HG03280 (cell line): ENCODE measurements around the gene FIG4.
A peak's percentile ranks its signal among the peaks of the same experiment; 100 is the strongest.
"Not testable (repeated sequence)": the region's sequence is repeated elsewhere in the genome, so short reads cannot be mapped to it uniquely, and the experiment has no call there.

Experiments
- ATAC-seq: cut with Tn5 transposase; IDR thresholded peaks from one replicate; pipeline ENCODE4 v1.9.1; 2021; ENCODE audit warnings: mild to moderate bottlenecking, moderate library complexity; ENCODE audit not compliant: unreplicated experiment

The FIG4 gene

DNA sequence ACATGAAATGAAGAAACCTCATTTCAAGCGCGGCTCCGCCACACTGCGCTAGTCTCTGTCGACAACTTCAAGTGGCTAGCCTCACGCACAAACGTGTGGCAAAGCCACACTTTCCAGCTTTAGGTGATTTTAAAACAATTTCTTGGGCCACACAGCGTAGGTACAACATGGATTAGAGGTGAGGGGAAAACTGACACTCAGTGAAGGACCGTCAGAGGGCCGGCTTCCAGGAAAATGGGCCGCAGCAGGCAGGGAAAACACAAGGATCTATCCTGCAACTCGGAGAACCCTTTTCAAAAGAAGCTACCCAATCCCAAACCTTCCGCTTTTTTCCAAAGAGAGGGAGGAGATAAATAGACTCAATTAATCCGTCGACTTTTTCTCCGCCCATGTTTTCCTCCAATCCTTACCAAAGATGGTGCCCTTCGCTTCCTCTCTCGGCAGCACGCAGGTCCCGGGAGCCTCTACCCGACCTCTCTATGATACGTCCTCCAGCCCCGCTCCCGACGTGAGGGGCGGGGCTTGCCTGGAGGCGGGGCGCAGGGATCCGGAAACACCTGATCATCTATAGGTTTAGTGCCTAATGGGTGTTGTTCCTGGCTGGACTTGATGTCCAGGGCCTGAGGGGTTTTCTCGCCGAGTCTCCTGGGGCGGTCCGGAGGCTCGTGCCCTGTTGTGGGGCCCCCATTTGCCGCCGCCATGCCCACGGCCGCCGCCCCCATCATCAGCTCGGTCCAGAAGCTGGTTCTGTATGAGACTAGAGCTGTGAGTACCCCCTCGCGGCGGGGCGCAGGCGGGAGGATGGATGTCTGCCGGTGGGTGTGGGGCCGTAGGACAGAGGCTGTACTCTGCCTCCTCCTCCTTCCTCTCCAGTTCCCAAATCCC, at the start of gene FIG4, which contains the start of gene AK9:
TSS of gene FIG4 (plus strand) at position 560 of the 885 bp plus-strand sequence. CDS start at position 700, 140 bp downstream.
TSS of gene AK9 (minus strand) at position 466 of the 885 bp plus-strand sequence. CDS start 15,457 bp downstream, outside the sequence.
- peak; percentile 91 for ATAC-seq

GRCh38 chr6:109644131-109644530, 47.0 kb upstream of the FIG4 start:
- ATAC-seq, result no peak

DNA sequence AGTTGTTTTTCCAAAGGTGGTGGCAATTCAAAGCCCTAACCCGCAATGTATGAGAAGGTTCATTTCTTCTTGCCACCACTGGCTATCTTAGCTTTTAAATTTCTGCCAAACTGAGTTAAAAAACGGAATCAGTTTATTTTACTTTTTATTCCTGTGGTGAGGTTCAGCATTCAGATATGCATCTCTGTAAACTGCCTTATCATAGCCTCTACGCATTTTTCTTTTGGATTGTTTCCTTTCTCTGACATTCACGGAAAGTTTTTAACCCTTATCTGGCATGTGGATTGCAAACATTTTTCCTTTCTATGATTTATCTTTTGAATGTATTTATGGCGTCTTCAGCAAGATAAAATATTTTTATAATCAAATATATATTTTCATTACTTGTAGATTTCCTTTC, 37.8 kb upstream of the FIG4 start:
- ATAC-seq, result no peak

- no peak for ATAC-seq
Observed at GRCh38 chr6:109655761-109656262, 35.3 kb upstream of the FIG4 start.

DNA sequence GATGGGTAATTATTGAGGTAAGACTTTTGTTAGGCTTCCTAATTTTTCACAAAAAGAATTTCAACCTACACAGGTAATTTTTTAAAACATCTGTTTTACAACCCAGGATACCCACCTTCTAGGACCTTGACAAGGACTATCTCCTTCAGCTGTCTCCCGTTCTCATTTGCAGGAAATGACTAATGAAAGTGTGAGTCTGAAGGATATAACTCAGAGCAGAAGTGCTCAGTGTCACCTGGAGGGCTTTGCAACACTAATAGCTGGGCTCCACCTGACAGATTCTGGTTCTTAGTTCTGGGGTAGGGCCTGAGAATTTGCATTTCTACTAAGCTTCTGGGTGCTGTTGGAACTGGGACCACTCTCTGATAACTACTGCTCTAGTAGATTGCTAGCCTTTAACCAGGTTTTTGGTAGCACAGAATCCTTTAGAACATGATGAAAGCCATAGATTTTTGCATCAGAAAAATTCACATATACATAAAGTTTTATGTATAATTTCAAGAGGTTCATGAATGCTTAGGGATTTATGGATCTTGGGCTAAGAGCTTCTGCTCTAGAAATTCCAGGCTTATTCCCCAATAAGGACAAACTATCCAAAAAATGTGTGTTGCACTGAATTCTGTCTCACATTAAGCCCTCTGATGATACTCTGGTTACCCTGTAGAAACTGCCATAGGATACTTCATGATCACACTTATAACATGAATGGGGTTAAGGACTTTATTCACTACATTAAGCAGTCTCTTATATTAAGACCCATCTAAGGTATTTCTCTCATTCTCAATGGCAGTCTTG, 30.4 kb upstream of the FIG4 start:
- ATAC-seq, result no peak

DNA sequence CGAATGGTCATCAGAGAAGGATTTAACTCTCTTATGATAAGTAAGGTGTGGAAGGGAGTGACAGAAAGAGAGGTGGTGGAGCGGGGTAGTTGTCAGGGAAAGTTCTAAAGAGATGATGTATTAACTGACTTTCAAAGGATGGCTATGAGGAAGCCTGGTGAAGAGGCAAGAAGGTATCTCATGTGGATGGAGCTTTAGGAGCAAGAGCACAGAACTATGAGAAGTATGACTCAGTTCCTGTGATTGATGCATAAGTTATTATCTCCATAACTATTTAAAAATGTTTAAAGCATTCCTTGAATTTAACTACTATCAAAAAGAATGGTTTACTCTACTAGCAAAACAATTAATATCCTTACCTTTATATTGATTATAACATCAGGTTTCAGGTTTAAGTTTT, 28.9 kb upstream of the FIG4 start:
- ATAC-seq, result no peak

DNA sequence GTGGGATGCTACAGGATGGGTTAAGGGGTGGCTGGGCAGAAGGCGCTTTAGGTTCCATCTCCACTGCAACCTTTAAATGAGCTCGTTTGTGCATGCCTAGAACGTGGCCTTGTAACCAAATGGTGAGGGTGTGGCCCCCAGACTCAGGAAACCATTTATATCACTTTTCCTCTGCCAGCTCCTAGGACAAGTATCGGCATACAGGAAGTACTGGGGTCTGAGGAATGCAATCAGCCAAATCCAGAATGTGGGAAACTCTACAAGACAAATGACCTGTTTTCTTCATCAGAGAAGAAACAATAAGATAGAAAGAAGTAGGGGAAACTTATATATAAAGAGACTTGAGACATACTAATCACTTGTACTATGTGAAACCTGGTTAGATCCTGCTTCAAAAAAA, 21.3 kb upstream of the FIG4 start:
- no peak for ATAC-seq

DNA sequence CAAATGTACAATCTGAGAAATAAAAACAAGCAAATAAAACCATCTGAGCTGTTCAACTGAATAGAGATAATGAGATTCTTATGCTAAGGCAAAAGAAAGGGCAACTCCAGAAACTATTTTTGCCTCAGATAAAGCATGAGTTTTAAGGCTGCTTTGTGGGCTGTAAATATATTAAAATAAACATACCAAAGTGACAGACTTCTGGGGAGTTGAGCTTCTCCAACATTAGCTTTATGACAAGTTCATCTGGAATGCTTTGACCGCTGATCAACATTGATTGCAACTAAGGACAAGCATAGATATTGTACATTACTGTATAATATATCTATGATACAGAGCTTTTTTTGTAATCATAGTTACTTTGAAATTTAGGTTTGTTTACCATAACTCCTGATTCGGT, 19.4 kb upstream of the FIG4 start:
- ATAC-seq, result no peak

DNA sequence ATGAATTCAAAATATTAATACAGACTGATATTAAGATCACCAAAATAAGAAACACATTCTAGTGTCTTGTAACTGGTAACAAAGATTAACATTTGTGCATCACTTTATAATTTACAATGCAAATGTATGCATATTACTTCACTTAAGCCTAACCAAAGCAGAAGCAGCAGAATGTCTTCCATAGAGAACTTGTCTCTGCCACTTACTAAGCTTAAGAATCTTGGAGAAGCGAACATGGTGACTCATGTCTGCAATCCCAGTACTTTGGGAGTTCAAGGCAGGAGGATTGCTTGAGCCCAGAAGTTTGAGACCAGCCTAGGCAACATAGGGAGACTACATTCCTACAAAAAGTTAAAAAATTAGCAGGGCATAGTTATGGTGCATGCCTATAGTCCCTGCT, 18.9 kb upstream of the FIG4 start:
- no peak for ATAC-seq

DNA sequence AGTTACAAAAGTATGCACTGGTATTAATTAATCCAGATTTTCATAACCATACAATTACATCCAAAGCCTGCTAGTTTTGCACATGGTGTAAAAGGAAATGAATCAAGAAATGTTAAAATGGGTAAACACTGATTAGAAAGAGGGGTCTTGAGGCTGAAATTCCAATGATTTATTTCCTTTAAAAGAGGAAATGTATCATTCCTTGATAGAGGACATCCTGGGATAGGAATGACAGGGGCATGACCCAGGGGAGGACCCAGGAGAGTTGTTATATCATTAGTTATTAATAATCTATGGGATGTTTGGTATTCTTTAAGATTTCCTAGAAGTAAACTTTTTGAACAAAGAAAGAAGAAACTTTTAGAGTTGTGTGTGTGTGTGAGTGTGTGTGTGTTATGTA, 18.3 kb upstream of the FIG4 start:
- no peak for ATAC-seq

- no peak for ATAC-seq
Observed at GRCh38 chr6:109676724-109677123, 14.4 kb upstream of the FIG4 start.

- no peak for ATAC-seq
Observed at GRCh38 chr6:109678240-109678639, 12.9 kb upstream of the FIG4 start.

- not testable (repeated sequence) for ATAC-seq
Observed at GRCh38 chr6:109678661-109679505, 12.2 kb upstream of the FIG4 start.

DNA sequence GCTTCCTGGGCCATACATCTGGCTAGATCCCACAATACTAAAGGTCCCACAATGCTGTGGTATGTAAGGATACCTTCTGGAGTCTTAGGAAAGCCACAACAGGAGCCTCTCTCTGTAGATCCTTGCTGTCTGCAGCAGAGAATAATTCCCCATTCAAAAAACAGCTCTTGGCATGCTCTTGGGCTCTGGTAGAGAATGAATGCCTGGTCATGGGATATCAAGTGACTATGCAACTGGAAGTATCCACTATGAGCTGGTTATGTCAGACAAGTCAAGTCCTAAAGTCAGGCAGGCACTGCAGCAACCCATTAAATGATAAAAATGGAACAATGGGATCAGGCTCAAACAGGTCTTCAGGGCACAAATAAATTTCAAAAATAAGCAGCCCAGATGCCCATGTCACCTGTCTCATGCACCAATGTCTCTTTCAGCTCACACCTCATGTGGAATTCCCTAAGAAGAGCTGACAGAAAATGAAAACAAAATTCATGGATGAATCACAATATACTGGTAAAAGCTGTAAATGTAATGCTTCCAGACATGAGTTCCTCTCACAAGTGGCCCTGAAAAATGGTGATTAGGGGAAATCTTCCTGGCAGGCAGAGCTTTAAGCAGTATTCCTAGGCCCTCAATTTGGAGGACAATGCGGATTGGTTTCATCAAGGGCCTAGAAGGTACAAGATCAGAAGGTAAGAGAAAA, 4.4 kb upstream of the FIG4 start:
- ATAC-seq, result no peak

GRCh38 chr6:109687271-109687761, 3.8 kb upstream of the FIG4 start:
- no peak for ATAC-seq

GRCh38 chr6:109690373-109690736, 741 bp upstream of the FIG4 start:
- ATAC-seq, result peak; percentile 55

GRCh38 chr6:109693111-109693510, 2.0 kb downstream of the FIG4 start:
- peak; percentile 31 for ATAC-seq

DNA sequence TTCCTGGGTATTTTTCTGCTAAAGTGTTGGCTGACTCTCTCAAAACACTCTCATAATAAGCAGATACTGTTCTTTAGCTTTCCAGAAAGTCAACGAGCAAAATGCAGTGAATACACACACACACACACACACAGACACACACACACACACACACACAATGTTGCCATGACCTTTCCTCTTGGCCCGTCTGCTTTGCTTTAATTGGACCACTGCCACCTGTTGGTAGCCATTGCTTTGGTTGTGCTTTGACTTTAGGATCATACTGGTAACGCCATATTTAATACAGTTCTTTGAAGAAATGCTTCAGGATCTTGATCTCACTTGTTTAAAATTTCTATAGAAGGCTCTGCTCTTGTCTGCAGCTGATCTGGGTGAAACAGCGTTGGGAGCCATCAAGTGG, 4.4 kb downstream of the FIG4 start:
- ATAC-seq, result no peak

GRCh38 chr6:109696355-109696754, 5.3 kb downstream of the FIG4 start:
- ATAC-seq, result no peak

- no peak for ATAC-seq
Observed at GRCh38 chr6:109701221-109701620, 10.1 kb downstream of the FIG4 start.
